CD4-positive, alpha-beta T cell treated with Interferon gamma for 1 hour (primary cell): ENCODE data around the gene KHK.

ENCODE experiments used
- DNase-seq: peaks from one replicate; pipeline ENCODE4 v3.0.0-alpha.2; 2020

The KHK gene

DNA sequence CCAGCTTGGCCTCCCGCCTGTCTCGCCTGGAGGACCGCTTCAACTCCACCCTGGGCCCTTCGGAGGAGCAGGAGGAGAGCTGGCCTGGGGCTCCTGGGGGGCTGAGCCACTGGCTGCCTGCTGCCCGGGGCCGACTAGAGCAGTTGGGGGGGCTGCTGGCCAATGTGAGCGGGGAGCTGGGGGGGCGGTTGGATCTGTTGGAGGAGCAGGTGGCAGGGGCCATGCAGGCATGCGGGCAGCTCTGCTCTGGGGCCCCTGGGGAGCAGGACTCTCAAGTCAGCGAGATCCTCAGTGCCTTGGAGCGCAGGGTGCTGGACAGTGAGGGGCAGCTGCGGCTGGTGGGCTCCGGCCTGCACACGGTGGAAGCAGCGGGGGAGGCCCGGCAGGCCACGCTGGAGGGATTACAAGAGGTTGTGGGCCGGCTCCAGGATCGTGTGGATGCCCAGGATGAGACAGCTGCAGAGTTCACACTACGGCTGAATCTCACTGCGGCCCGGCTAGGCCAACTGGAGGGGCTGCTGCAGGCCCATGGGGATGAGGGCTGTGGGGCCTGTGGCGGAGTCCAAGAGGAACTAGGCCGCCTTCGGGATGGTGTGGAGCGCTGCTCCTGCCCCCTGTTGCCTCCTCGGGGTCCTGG is 3.7 kb upstream of the KHK start:
- no peak for DNase-seq

DNA sequence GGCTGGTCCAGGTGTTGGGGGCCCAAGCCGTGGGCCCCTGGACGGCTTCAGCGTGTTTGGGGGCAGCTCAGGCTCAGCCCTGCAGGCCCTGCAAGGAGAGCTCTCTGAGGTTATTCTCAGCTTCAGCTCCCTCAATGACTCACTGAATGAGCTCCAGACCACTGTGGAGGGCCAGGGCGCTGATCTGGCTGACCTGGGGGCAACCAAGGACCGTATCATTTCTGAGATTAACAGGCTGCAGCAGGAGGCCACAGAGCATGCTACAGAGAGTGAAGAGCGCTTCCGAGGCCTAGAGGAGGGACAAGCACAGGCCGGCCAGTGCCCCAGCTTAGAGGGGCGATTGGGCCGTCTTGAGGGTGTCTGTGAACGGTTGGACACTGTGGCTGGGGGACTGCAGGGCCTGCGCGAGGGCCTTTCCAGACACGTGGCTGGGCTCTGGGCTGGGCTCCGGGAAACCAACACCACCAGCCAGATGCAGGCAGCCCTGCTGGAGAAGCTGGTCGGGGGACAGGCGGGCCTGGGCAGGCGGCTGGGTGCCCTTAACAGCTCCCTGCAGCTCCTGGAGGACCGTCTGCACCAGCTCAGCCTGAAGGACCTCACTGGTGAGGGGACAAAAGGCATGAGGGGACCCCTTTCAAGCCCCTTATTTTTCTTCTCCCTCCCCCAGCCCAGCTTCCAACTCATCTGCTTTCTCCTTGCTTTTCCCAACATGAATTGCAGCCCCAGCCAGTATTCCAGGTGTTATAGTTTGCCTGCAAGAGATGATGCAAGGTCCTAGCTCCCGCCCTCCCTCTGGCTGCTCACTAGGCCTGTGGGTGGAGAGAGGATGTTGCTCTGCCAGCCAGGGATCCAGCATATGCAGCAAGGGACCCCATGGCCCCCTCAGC is 2.9 kb upstream of the KHK start:
- DNase-seq: no peak

DNA sequence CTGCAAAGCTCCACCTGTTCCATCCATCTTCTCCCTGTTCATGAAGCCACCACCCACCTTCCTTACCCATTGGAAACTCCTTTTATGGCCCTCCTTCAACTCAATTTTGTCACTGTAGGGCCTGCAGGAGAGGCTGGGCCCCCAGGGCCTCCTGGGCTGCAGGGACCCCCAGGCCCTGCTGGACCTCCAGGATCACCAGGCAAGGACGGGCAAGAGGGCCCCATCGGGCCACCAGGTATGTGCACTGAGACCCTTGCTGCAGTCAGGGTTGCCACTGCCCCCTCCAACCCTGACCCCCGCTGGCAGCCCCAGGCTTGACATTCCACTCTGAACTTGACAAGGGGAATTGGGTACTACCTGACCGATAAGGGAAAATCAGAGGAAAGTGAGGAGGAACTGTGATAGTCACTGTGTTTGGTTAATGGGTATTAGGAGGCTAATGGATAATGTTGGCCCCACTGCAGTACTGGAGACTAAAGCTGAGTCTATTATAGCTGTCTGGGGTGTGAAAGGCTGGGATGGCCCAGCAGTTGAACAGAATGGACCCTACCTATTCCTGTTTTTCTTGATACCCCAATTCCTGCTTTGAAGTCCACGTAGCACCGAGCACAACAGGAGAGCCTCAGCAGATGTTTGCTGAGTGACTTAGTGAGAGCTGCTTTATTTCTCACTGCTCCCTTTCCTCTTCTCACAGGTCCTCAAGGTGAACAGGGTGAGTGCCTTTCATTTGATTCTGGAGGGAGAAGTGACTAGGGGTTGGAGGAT is 2.1 kb upstream of the KHK start:
- DNase-seq: no peak

DNA sequence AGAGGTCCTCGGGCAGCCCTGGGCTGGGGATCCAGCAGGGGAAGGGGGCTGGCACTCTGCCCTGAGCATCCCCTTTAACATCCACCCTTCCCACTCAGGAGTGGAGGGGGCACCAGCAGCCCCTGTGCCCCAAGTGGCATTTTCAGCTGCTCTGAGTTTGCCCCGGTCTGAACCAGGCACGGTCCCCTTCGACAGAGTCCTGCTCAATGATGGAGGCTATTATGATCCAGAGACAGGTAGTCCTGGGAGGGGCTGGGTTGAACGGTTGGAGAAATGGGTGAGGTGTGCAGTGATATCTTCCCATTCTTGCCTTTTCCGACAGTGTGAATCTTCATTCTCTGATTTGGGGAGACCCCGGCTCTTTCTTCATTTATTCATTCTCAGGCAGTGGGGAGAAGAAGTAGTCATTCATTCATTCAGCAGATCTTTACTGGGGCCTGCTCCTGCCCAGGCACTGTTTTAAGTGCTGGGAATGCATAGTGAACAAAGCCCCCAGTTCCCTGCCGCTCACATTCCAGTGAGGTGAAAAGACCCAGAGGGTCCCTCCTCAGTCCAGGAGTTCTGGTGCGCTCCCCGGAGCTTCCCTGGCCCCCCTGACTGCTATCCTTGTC is 1.4 kb upstream of the KHK start:
- no peak for DNase-seq

DNA sequence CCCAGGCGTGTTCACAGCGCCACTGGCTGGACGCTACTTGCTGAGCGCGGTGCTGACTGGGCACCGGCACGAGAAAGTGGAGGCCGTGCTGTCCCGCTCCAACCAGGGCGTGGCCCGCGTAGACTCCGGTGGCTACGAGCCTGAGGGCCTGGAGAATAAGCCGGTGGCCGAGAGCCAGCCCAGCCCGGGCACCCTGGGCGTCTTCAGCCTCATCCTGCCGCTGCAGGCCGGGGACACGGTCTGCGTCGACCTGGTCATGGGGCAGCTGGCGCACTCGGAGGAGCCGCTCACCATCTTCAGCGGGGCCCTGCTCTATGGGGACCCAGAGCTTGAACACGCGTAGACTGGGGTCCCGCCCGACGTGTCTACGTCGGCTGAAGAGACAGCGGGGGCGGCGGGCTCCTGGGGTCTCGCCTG is 891 bp upstream of the KHK start:
- peak; percentile 18 for DNase-seq

DNA sequence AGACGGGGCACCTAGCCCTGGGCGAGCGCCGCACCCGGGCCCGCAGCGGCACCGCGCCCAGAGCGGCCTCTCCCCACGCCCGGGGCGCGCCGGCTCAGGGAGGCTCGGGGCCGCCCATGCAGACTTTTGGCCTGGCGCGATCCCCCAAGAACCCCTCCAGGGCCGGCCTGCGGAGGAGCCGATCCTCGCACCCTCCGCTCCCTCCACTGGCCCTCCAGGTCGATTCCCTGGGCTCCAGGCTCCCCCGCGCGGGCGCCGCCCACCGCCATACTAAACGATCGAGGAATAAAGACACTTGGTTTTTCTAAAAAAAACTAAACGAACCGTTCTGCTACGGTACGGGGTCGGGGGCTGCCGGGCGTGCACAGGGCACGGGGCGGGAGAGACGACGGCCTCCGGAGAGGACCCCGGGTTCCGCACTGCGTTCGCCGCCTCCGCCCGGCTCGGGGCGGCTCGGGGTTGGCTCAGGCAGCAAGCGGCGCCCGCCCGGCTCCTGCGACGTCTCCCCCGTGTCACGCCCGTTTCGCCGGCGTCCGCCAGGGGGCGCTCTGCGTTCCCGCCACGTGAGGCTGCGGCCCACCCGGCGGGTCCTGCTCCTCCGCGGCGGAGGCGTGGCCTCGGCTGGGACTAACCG is 365 bp upstream of the KHK start:
- peak; percentile 96 for DNase-seq

DNA sequence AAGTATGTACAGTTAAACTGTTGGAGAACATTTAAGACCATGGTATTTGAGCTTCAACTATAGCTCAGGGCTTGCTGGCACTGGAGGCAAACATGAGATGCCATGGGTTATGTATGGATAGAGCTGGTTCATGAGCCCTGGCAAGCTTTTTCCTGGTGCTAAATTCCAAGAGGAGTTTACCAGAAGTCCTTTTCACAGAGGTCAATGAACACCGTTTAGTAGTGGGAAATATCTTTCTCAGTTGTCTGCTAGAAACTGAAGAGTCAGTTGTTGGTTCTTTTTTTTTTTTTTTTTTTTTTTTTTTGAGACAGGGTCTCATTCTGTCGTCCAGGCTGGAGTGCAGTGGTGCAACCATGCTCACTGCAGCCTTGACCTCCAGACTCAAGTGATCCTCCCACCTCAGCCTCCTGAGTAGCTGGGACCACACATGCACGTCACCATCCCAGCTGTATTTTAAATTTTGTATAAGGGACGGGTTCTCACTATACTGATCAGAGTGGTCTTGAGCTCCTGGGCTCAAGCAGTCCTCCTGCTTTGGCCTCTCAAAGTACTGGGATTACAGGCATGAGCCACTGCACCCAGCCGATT is 1.3 kb downstream of the KHK start:
- no peak for DNase-seq

DNA sequence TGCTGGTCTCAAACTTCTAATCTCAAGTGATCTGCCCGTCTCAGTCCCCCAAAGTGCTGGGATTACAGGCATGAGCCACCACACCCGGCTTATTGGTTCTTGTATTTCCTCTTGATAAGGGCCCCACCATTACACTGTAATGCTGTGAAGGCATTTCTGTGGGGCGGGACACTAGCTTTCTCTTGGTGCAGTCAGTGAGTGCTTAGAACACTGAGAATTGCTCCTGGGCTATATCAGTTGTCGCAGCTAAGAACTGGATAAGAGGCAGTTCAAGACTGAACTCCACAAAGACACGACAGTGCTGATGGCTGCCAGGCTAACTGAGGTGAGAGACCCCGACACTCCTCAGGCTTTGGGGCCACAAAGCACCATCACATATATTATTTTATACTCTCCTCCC is 2.1 kb downstream of the KHK start:
- DNase-seq: no peak

DNA sequence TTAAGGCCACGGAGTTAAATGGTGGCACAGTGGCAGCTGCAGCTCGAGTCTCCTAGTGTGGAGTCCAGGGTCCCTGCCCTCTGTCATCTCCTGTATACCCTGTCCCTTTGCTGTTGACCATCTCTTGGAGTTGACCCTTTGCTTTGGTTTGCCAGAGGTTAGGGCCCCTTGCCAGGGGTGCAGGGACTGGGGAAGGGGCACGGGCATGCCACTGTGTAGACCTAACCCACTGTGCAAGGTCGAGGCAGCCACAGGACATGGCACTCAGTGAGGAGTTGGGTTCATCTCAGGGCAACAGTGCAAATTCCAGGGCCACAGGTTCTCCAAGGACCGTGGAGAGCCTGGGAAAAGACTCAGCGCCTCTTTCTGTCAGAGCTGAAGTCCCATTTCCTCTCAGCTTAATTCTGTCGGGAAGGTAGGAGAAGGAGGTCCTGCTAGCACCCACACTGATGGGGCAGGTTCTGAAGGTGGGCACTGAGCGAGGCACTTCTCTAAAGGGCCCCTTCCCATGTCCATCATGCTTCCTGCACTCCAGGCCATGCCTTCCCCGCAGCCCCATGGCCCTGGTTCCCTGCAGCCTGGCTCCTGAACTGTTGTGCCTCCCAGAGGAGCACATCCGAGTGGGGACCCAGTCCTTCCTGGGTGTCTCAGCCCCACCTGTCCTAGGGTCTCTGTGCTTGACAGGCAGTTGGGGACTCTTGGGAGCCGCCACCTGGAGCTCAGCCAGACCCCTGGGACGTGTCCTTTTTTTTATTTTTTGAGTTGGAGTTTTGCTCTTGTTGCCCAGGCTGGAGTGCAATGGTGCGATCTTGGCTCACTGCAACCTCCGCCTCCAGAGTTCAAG is 2.8 kb downstream of the KHK start:
- no peak for DNase-seq

DNA sequence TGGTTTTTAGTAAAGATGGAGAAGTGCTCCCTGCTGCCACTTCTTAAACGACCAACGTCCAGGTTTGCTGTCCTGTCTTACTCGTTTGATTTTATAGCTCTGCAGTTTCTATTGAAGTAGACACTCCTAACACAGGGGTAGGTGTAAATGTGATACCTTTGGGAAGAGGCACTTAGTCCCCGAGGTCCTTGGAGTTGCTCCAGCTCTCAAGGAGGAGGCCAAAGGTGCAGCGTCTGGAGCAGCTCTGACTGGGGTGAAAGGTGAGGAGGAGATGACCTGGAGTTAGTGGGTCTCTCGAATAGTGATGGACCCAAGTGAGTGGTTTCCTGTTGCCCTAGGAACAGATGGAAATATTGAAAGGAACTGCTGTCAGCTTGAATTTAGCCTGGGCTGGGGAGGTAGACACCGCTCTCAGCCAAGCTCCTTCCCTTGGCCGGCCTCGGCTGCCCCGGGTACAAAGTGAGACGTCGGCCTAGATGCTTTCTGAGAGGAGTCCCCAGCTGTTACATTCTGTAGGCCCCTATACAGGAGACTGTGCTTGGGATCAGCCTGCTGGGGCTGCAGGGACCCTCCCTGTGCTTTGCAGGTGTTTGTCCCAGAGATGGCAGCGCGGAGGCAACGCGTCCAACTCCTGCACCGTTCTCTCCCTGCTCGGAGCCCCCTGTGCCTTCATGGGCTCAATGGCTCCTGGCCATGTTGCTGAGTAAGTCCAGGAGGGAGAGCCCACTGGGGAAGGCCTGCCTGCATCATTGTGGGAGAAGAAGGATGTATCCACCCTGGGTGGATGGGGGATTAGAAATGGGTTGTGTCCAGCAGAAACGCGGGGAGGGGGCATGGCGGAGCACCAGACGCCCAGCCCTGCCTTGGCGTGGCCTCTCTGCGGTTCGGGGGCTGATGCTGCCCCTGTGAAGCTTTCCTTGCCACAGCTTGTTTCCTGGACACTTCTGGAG is 5.4 kb downstream of the KHK start:
- no peak for DNase-seq

DNA sequence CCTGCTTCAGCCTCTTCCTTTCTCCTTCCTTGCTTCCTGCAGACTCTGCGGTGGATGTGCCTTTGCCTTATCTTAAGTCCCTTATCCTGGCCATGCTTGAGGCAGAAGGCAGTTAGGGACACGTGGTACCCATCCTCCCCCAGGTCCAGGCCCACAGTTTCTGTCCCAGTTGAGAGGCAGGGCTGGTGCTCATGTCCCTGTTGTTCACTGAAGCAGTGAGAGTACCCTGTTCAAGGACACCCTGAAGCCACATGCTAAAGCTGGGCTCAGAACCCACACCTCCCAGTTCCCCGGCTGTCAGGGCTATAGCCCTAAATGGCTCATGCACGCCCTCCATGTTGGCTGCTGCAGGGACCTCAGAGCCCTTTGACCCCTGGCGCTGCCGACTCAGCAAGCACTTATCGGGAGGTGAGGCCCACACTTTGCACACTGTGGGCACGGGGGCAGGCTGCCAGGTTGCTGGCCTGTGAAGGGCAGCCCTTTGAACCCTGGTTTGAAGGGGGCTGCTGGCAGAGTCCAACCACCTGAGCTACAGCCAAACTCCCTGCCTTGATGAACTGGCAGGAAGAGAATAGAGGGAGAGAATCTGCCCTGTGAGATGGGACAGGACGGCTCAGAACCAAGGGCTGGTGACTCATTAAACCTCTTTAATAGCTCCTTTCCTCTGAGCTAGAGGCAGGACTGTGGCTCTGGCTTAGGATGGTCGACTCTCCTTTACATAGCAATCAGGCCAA is 6.3 kb downstream of the KHK start:
- no peak for DNase-seq

DNA sequence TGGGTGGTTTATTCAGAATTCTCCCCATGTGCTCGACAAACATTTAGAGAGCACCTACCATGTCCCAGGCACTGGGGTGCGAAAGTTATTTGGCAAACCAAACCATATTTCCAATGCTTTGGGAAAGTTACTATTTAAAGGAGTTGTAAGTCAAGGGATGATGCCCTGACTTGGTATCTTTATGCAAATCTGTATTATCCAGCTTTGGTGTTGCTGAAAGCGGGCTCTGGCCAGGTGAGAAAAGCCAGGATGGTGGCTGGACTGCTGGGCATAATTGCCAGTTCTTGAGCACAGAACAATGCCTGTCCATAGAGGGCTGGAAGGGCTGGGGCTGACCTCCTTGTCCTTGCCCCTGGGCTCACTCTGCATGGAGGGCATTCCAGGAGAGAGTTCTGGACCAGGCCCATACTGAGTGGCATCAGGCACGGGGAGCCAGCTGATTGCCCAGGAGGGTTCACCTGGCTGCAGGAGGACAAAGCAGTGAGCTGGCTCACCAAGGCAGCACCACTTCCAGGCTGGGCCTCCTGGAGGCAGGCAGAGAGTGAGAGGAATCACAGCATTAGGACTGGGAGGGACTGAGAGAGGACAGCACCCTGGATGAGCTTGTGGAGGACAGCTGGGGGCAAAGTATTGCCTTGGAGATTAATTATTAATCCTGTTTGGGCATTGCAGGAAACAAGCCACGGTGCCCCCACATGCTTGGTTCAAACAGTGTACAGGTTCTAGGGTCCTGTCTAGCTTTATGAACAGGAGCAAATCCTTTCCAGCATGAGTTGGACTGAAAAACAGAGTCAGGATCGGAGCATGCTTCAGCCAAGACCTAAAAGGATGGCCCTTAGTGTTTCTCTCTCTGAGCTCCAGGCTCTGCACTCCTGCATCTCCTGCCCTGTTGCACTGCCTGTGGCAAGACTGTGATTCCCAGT is 7.1 kb downstream of the KHK start:
- no peak for DNase-seq

DNA sequence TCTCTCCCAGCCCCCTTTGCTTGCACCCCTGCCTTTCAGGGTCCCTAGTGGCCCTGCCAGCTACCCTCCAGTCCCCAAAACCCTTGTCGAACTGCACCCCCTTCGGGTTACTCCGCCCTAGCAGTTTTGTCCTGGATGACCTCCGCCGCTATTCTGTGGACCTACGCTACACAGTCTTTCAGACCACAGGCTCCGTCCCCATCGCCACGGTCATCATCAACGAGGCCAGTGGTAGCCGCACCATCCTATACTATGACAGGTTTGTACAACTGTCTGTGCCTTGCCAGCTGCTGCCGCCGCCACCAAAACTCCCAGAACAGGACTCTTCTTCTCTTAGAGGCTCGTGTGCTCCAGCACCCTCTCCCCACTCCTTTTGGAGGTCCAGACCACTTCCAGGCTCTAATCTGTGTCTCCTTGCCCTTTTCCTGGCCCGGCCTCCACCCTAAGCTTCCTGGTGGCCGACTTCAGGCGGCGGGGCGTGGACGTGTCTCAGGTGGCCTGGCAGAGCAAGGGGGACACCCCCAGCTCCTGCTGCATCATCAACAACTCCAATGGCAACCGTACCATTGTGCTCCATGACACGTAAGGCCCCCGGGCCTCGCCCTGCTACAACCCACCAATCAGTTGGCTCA is 7.9 kb downstream of the KHK start:
- no peak for DNase-seq

DNA sequence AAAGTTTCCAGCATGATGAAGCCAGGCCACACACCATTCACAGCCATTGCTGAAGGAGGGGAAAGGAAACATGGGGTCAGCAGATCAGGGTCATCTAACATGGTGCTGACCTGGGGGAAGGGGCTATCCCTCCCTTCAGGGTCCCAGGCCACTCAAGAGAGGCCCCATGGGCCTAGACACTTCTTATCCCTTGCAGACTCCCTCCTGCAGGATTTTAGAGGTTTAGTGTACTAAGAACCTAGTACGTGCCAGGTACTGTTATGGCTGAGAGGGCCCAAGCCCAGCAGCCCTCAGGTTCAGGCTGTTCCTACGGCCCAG is 8.8 kb downstream of the KHK start:
- DNase-seq: no peak

DNA sequence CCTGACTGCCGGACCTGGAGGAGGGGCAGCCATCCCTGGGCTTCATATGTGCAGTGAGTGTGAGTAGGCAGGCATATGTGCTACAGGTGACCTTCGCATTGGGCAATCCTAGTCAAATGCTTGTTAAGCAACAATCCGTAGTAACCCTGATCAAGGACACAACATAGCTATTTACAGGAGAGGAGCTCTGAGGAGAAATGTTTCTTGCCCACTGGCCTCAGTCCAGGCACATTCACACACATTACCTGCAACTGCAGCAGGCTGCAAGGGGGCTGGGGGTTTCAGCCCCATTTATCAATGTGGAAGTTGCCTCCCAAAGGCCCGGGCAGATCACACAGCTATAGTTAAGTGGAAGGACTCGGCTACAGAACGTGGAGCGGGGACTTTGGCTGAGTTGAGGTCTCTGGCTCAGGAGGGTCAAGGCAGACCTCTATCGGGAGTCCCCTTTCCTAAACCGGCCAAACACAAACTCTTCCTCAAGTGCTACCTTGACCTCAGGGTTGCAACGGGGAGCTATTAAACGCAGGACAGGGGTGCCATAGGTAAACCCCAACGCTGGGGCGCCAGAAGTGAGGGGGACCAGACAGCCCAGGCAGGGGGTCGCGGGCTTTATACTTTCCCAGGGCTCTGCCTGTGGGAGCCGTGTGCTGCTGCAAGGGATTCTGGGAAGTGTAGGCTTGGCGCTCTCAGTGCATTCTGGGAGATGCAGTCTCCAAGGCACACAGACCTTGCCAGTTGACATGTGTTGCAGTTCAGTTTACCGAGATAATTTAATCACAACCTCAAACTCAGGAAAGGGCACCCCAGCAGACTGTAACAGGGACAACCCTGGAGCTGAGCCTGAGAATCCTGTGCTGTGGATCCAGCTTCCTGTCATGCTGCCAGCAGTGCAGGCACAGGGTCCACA is 9.4 kb downstream of the KHK start:
- peak; percentile 51 for DNase-seq

DNA sequence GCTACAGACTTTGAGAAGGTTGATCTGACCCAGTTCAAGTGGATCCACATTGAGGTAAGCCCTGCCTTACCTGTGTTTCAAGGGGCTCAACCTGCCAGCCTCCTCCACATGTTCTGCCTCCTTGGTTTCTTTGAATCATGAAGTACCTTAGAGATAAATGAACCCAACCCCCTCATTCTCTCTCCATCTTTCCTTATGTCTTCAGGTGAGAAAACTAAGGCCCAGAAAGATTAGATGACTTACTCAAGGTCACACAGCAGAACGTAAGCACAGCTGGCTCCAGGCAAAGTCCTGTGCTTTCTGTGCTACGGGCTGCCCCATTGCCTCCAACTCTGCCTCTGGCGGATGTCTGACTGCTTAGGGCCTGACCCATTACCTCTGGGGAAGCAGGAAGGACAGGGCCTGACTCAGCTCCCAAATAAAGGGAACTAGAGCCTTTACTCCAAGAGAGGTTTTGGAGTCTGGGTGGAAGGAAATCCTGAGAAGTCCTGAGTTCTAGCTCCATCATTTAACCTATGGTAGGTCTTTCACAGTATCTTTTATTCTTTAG is 10.3 kb downstream of the KHK start:
- no peak for DNase-seq

DNA sequence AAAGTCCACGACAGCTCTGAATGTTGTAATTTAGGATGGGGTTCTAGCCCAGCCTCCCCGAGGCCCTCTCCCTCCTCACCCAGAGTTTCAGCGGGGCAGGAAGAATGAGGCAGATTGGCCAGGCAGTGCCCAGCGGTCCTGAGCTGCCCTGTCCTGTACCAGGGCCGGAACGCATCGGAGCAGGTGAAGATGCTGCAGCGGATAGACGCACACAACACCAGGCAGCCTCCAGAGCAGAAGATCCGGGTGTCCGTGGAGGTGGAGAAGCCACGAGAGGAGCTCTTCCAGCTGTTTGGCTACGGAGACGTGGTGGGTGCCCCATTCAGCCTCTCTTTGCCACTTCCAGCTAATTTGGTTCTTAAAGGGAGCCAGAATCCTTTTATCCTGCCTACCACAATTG is 10.8 kb downstream of the KHK start:
- DNase-seq: no peak
